ENCODE measurements around the gene PCDHGA10.
"Not testable (repeated sequence)": the region's sequence is repeated elsewhere in the genome, so short reads cannot be mapped to it uniquely, and the experiment has no call there.

Gene PCDHGA10

GRCh38 chr5:141403387-141403786, 9.4 kb upstream of the PCDHGA10 start:
- Histone ChIP-seq H3K9ac (ENCODE audit: low read depth, low read length) (no peak overlapping the region), H3K36me3 (ENCODE audit: insufficient read depth, low read length) (no peaks in the 10 kb centered on the region), H3K9me3 (ENCODE audit: control insufficient read depth, insufficient read depth, low read length) (peaks cover 6% of the 10 kb centered on the region), H3K4me1 (ENCODE audit: insufficient read depth, low read length) (no peaks in the 10 kb centered on the region)

- H3K4me1 ChIP-seq (ENCODE audit: insufficient read depth, low read length); H3K36me3 ChIP-seq (ENCODE audit: insufficient read depth, low read length); H3K9me3 ChIP-seq (ENCODE audit: control insufficient read depth, insufficient read depth, low read length): not testable (repeated sequence)
- peak within 1 kb of the TSS; percentile 50; the same call in 1 of the 2 replicates for H3K9ac ChIP-seq (ENCODE audit: low read depth, low read length)
Measured at GRCh38 chr5:141407790-141408505, 4.8 kb upstream of the PCDHGA10 start, which contains the start of gene PCDHGB6. Gene PCDHGB6, plus strand, starts transcription at chr5:141408021. Its CDS starts 182 bp downstream, at chr5:141408203.

GRCh38 chr5:141409598-141410306, 3.0 kb upstream of the PCDHGA10 start:
- no peaks in the 10 kb centered on the region for H3K9me3 ChIP-seq (ENCODE audit: control insufficient read depth, insufficient read depth, low read length)
- no peaks in the 10 kb centered on the region for H3K36me3 ChIP-seq (ENCODE audit: insufficient read depth, low read length)
- H3K9ac ChIP-seq (ENCODE audit: low read depth, low read length) = no peak overlapping the region

GRCh38 chr5:141411575-141411974, 1.2 kb upstream of the PCDHGA10 start:
- no peaks in the 10 kb centered on the region for H3K4me1 ChIP-seq (ENCODE audit: insufficient read depth, low read length)
- no peaks in the 10 kb centered on the region for H3K9me3 ChIP-seq (ENCODE audit: control insufficient read depth, insufficient read depth, low read length)
- H3K9ac ChIP-seq (ENCODE audit: low read depth, low read length) = no peak overlapping the region
- H3K36me3 ChIP-seq (ENCODE audit: insufficient read depth, low read length) = no peaks in the 10 kb centered on the region

More at GRCh38 chr5:141409598-141410306, 3.0 kb upstream of the PCDHGA10 start:
- no peaks in the 10 kb centered on the region for H3K4me1 ChIP-seq (ENCODE audit: insufficient read depth, low read length)

GRCh38 chr5:141413540-141414069, 818 bp downstream of the PCDHGA10 start:
- Histone ChIP-seq H3K9me3 (ENCODE audit: control insufficient read depth, insufficient read depth, low read length) (no peaks in the 10 kb centered on the region), H3K9ac (ENCODE audit: low read depth, low read length) (peak overlapping the region; percentile 24; the same call in 1 of the 2 replicates), H3K36me3 (ENCODE audit: insufficient read depth, low read length) (no peaks in the 10 kb centered on the region), H3K4me1 (ENCODE audit: insufficient read depth, low read length) (no peaks in the 10 kb centered on the region)

- not testable (repeated sequence) for H3K36me3 ChIP-seq (ENCODE audit: insufficient read depth, low read length); H3K4me1 ChIP-seq (ENCODE audit: insufficient read depth, low read length); H3K9ac ChIP-seq (ENCODE audit: low read depth, low read length); H3K9me3 ChIP-seq (ENCODE audit: control insufficient read depth, insufficient read depth, low read length)
Measured at GRCh38 chr5:141414548-141415274, 1.9 kb downstream of the PCDHGA10 start.

GRCh38 chr5:141415275-141415618, 2.5 kb downstream of the PCDHGA10 start:
- H3K4me1 ChIP-seq (ENCODE audit: insufficient read depth, low read length); H3K9ac ChIP-seq (ENCODE audit: low read depth, low read length); H3K9me3 ChIP-seq (ENCODE audit: control insufficient read depth, insufficient read depth, low read length); H3K36me3 ChIP-seq (ENCODE audit: insufficient read depth, low read length): not testable (repeated sequence)

GRCh38 chr5:141417494-141418172, 4.8 kb downstream of the PCDHGA10 start, which contains the start of gene PCDHGB7:
Gene PCDHGB7, plus strand, starts transcription at chr5:141417677. Its CDS starts 183 bp downstream, at chr5:141417860.
- H3K9ac ChIP-seq (ENCODE audit: low read depth, low read length) = peak within 1 kb of the TSS; percentile 70; the same call in 1 of the 2 replicates
- H3K9me3 ChIP-seq (ENCODE audit: control insufficient read depth, insufficient read depth, low read length) = peaks cover 13% of the 10 kb centered on the region; the same call in 1 of the 2 replicates
- not testable (repeated sequence) for H3K4me1 ChIP-seq (ENCODE audit: insufficient read depth, low read length); H3K36me3 ChIP-seq (ENCODE audit: insufficient read depth, low read length)

- H3K9ac ChIP-seq (ENCODE audit: low read depth, low read length) = no peak overlapping the region
- peaks cover 13% of the 10 kb centered on the region; the same call in 1 of the 2 replicates for H3K9me3 ChIP-seq (ENCODE audit: control insufficient read depth, insufficient read depth, low read length)
- no peaks in the 10 kb centered on the region for H3K4me1 ChIP-seq (ENCODE audit: insufficient read depth, low read length)
- H3K36me3 ChIP-seq (ENCODE audit: insufficient read depth, low read length) = no peaks in the 10 kb centered on the region
Measured at GRCh38 chr5:141419074-141419880, 6.5 kb downstream of the PCDHGA10 start.

- Histone ChIP-seq H3K9ac (ENCODE audit: low read depth, low read length) (peak within 1 kb of the TSS; percentile 48), H3K36me3 (ENCODE audit: insufficient read depth, low read length) (no peaks in the 10 kb centered on the region), H3K9me3 (ENCODE audit: control insufficient read depth, insufficient read depth, low read length) (peaks cover 13% of the 10 kb centered on the region; the same call in 1 of the 2 replicates), H3K4me1 (ENCODE audit: insufficient read depth, low read length) (no peaks in the 10 kb centered on the region)
Measured at GRCh38 chr5:141420855-141421488, 8.2 kb downstream of the PCDHGA10 start, which contains the start of gene PCDHGA11. Gene PCDHGA11, plus strand, starts transcription at chr5:141421051. Its CDS starts 177 bp downstream, at chr5:141421228.

- Histone ChIP-seq H3K9me3 (ENCODE audit: control insufficient read depth, insufficient read depth, low read length) (peaks cover 13% of the 10 kb centered on the region; the same call in 1 of the 2 replicates), H3K9ac (ENCODE audit: low read depth, low read length) (peak overlapping the region; percentile 48; the same call in 1 of the 2 replicates), H3K4me1 (ENCODE audit: insufficient read depth, low read length) (no peaks in the 10 kb centered on the region), H3K36me3 (ENCODE audit: insufficient read depth, low read length) (no peaks in the 10 kb centered on the region)
Measured at GRCh38 chr5:141421489-141421855, 8.7 kb downstream of the PCDHGA10 start.

GRCh38 chr5:141422742-141423291, 10.0 kb downstream of the PCDHGA10 start:
- no peaks in the 10 kb centered on the region for H3K4me1 ChIP-seq (ENCODE audit: insufficient read depth, low read length)
- no peaks in the 10 kb centered on the region for H3K36me3 ChIP-seq (ENCODE audit: insufficient read depth, low read length)
- H3K9me3 ChIP-seq (ENCODE audit: control insufficient read depth, insufficient read depth, low read length) = peaks cover 13% of the 10 kb centered on the region; the same call in 1 of the 2 replicates
- H3K9ac ChIP-seq (ENCODE audit: low read depth, low read length) = no peak overlapping the region

Data from ES-I3 (cell line).